DMS 273 (cell line): ENCODE measurements around the gene FBXO27.
"Not testable (repeated sequence)": the region's sequence is repeated elsewhere in the genome, so short reads cannot be mapped to it uniquely, and the experiment has no call there.

Experiments
- DNase-seq: peaks from one replicate; lab custom pipeline; 2025; ENCODE audit not compliant: unreplicated experiment; lab: John Stamatoyannopoulos, UW

FBXO27 gene

GRCh38 chr19:39032063-39032918, at the start of gene FBXO27:
Gene FBXO27, minus strand, starts transcription at chr19:39032549. Its CDS starts 322 bp downstream, at chr19:39032227.
- peak; percentile 39 for DNase-seq

- DNase-seq, result no peak
Measured at GRCh38 chr19:39080431-39080830, 48.1 kb upstream of the FBXO27 start.

- DNase-seq, result no peak
Measured at GRCh38 chr19:39078436-39079200, 46.3 kb upstream of the FBXO27 start.

GRCh38 chr19:39077323-39077722, 45.0 kb upstream of the FBXO27 start:
- DNase-seq, result no peak

- no peak for DNase-seq
Measured at GRCh38 chr19:39074942-39075341, 42.6 kb upstream of the FBXO27 start.

GRCh38 chr19:39074205-39074692, 41.9 kb upstream of the FBXO27 start:
- DNase-seq, result no peak

GRCh38 chr19:39070888-39071287, 38.5 kb upstream of the FBXO27 start:
- no peak for DNase-seq

- not testable (repeated sequence) for DNase-seq
Measured at GRCh38 chr19:39068259-39068658, 35.9 kb upstream of the FBXO27 start.

- no peak for DNase-seq
Measured at GRCh38 chr19:39067104-39067503, 34.8 kb upstream of the FBXO27 start.

GRCh38 chr19:39065928-39066327, 33.6 kb upstream of the FBXO27 start:
- no peak for DNase-seq

GRCh38 chr19:39064405-39064804, 32.1 kb upstream of the FBXO27 start:
- DNase-seq, result no peak

- DNase-seq, result no peak
Measured at GRCh38 chr19:39060171-39060570, 27.8 kb upstream of the FBXO27 start.

GRCh38 chr19:39059302-39059701, 27.0 kb upstream of the FBXO27 start:
- DNase-seq, result no peak

GRCh38 chr19:39057615-39058014, 25.3 kb upstream of the FBXO27 start:
- no peak for DNase-seq

GRCh38 chr19:39054091-39054470, 21.7 kb upstream of the FBXO27 start:
- DNase-seq, result no peak

GRCh38 chr19:39053276-39054090, 21.1 kb upstream of the FBXO27 start:
- DNase-seq, result no peak

GRCh38 chr19:39052846-39053245, 20.5 kb upstream of the FBXO27 start:
- DNase-seq, result no peak

- DNase-seq, result peak; percentile 69
Measured at GRCh38 chr19:39052243-39052746, 19.9 kb upstream of the FBXO27 start.

- DNase-seq, result no peak
Measured at GRCh38 chr19:39047073-39047472, 14.7 kb upstream of the FBXO27 start.

GRCh38 chr19:39046037-39046821, 13.9 kb upstream of the FBXO27 start:
- DNase-seq, result peak; percentile 31
